ENCODE results near the gene NFKBIZ.
"Not testable (repeated sequence)": the region's sequence is repeated elsewhere in the genome, so short reads cannot be mapped to it uniquely, and the experiment has no call there.

The NFKBIZ gene

GRCh38 chr3:101898039-101898438 is 48.7 kb downstream of the NFKBIZ start:
- Histone ChIP-seq H3K36me3 (ENCODE audit: control insufficient read depth, insufficient read depth, low read length) (no peaks in the 10 kb centered on the region), H3K4me3 (ENCODE audit: low read length) (no peak overlapping the region), H3K9ac (ENCODE audit: low read length) (no peak overlapping the region), H3K4me1 (ENCODE audit: control insufficient read depth, insufficient read depth, low read length) (peaks cover 2% of the 10 kb centered on the region), H3K27me3 (ENCODE audit: control insufficient read depth, insufficient read depth, low read length) (no peaks in the 10 kb centered on the region), H3K27ac (ENCODE audit: low read depth, low read length) (no peak overlapping the region)

- H3K4me1 ChIP-seq (ENCODE audit: control insufficient read depth, insufficient read depth, low read length) = peaks cover 2% of the 10 kb centered on the region
- no peak overlapping the region for H3K4me3 ChIP-seq (ENCODE audit: low read length)
- no peak overlapping the region for H3K9ac ChIP-seq (ENCODE audit: low read length)
- no peak overlapping the region for H3K27ac ChIP-seq (ENCODE audit: low read depth, low read length)
- no peaks in the 10 kb centered on the region for H3K27me3 ChIP-seq (ENCODE audit: control insufficient read depth, insufficient read depth, low read length)
- no peaks in the 10 kb centered on the region for H3K36me3 ChIP-seq (ENCODE audit: control insufficient read depth, insufficient read depth, low read length)
These were observed 49.4 kb downstream of the NFKBIZ start for GRCh38 chr3:101898752-101899169.

GRCh38 chr3:101900316-101900715 is 51.0 kb downstream of the NFKBIZ start:
- no peak overlapping the region for H3K4me3 ChIP-seq (ENCODE audit: low read length)
- no peaks in the 10 kb centered on the region for H3K36me3 ChIP-seq (ENCODE audit: control insufficient read depth, insufficient read depth, low read length)
- no peaks in the 10 kb centered on the region for H3K27me3 ChIP-seq (ENCODE audit: control insufficient read depth, insufficient read depth, low read length)
- no peak overlapping the region for H3K9ac ChIP-seq (ENCODE audit: low read length)
- H3K4me1 ChIP-seq (ENCODE audit: control insufficient read depth, insufficient read depth, low read length) = peaks cover 2% of the 10 kb centered on the region
- no peak overlapping the region for H3K27ac ChIP-seq (ENCODE audit: low read depth, low read length)

GRCh38 chr3:101900736-101901135 is 51.4 kb downstream of the NFKBIZ start:
- H3K27me3 ChIP-seq (ENCODE audit: control insufficient read depth, insufficient read depth, low read length) = no peaks in the 10 kb centered on the region
- H3K4me1 ChIP-seq (ENCODE audit: control insufficient read depth, insufficient read depth, low read length) = peaks cover 2% of the 10 kb centered on the region
- no peak overlapping the region for H3K9ac ChIP-seq (ENCODE audit: low read length)
- H3K27ac ChIP-seq (ENCODE audit: low read depth, low read length) = no peak overlapping the region
- H3K36me3 ChIP-seq (ENCODE audit: control insufficient read depth, insufficient read depth, low read length) = no peaks in the 10 kb centered on the region
- H3K4me3 ChIP-seq (ENCODE audit: low read length) = no peak overlapping the region

- no peak overlapping the region for H3K9ac ChIP-seq (ENCODE audit: low read length)
- H3K4me1 ChIP-seq (ENCODE audit: control insufficient read depth, insufficient read depth, low read length) = peaks cover 2% of the 10 kb centered on the region
- H3K27ac ChIP-seq (ENCODE audit: low read depth, low read length) = no peak overlapping the region
- H3K36me3 ChIP-seq (ENCODE audit: control insufficient read depth, insufficient read depth, low read length) = no peaks in the 10 kb centered on the region
- H3K4me3 ChIP-seq (ENCODE audit: low read length) = no peak overlapping the region
- no peaks in the 10 kb centered on the region for H3K27me3 ChIP-seq (ENCODE audit: control insufficient read depth, insufficient read depth, low read length)
These were observed 52.7 kb downstream of the NFKBIZ start for GRCh38 chr3:101902041-101902440.

GRCh38 chr3:101903451-101903871 is 54.1 kb downstream of the NFKBIZ start:
- no peaks in the 10 kb centered on the region for H3K36me3 ChIP-seq (ENCODE audit: control insufficient read depth, insufficient read depth, low read length)
- no peak overlapping the region for H3K9ac ChIP-seq (ENCODE audit: low read length)
- no peak overlapping the region for H3K4me3 ChIP-seq (ENCODE audit: low read length)
- H3K4me1 ChIP-seq (ENCODE audit: control insufficient read depth, insufficient read depth, low read length) = peaks cover 2% of the 10 kb centered on the region
- H3K27ac ChIP-seq (ENCODE audit: low read depth, low read length) = no peak overlapping the region
- no peaks in the 10 kb centered on the region for H3K27me3 ChIP-seq (ENCODE audit: control insufficient read depth, insufficient read depth, low read length)

- H3K4me3 ChIP-seq (ENCODE audit: low read length); H3K27me3 ChIP-seq (ENCODE audit: control insufficient read depth, insufficient read depth, low read length); H3K36me3 ChIP-seq (ENCODE audit: control insufficient read depth, insufficient read depth, low read length); H3K9ac ChIP-seq (ENCODE audit: low read length); H3K27ac ChIP-seq (ENCODE audit: low read depth, low read length); H3K4me1 ChIP-seq (ENCODE audit: control insufficient read depth, insufficient read depth, low read length): not testable (repeated sequence)
These were observed 56.3 kb downstream of the NFKBIZ start for GRCh38 chr3:101905573-101905972.

Measured in rectal smooth muscle tissue (tissue), 1 donor.